ENCODE measurements around the gene LY6G5C.

Gene LY6G5C

GRCh38 chr6:31706599-31706998, 25.7 kb upstream of the LY6G5C start, which contains the start of gene LY6G6F:
Gene LY6G6F, plus strand, starts transcription at chr6:31706866. Its CDS starts 41 bp downstream, at chr6:31706907.
- TF ChIP-seq, protein P1, sequence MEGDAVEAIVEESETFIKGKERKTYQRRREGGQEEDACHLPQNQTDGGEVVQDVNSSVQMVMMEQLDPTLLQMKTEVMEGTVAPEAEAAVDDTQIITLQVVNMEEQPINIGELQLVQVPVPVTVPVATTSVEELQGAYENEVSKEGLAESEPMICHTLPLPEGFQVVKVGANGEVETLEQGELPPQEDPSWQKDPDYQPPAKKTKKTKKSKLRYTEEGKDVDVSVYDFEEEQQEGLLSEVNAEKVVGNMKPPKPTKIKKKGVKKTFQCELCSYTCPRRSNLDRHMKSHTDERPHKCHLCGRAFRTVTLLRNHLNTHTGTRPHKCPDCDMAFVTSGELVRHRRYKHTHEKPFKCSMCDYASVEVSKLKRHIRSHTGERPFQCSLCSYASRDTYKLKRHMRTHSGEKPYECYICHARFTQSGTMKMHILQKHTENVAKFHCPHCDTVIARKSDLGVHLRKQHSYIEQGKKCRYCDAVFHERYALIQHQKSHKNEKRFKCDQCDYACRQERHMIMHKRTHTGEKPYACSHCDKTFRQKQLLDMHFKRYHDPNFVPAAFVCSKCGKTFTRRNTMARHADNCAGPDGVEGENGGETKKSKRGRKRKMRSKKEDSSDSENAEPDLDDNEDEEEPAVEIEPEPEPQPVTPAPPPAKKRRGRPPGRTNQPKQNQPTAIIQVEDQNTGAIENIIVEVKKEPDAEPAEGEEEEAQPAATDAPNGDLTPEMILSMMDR (conservative IDR thresholded peaks at IDR 0.05; ENCODE audit: low read length) = no peak
- no peak within 1 kb of the TSS for H3K4me3 ChIP-seq (ENCODE audit: low read length)
- DNase-seq (ENCODE audit: low read depth) = no peak

- TF ChIP-seq, protein P1 (conservative IDR thresholded peaks at IDR 0.05; ENCODE audit: low read length) = no peak
- H3K4me3 ChIP-seq (ENCODE audit: low read length) = no peak overlapping the region
- DNase-seq (ENCODE audit: low read depth) = no peak
Measured at GRCh38 chr6:31705931-31706330, 25.1 kb upstream of the LY6G5C start.

- H3K4me3 ChIP-seq (ENCODE audit: low read length) = peak within 1 kb of the TSS; percentile 93
- TF ChIP-seq, protein P1 (conservative IDR thresholded peaks at IDR 0.05; ENCODE audit: low read length) = no peak
- peak; percentile 97 for DNase-seq (ENCODE audit: low read depth)
Measured at GRCh38 chr6:31702819-31703716, 22.2 kb upstream of the LY6G5C start, which contains the start of gene ABHD16A. Gene ABHD16A, minus strand, starts transcription at chr6:31703324. Its CDS starts 43 bp downstream, at chr6:31703281.

- TF ChIP-seq, protein P1 (conservative IDR thresholded peaks at IDR 0.05; ENCODE audit: low read length) = no peak
- peak; percentile 19 for DNase-seq (ENCODE audit: low read depth)
- peak overlapping the region; percentile 93 for H3K4me3 ChIP-seq (ENCODE audit: low read length)
Measured at GRCh38 chr6:31702405-31702818, 21.5 kb upstream of the LY6G5C start.

GRCh38 chr6:31701666-31702404, 21.0 kb upstream of the LY6G5C start:
- no peak for DNase-seq (ENCODE audit: low read depth)
- H3K4me3 ChIP-seq (ENCODE audit: low read length) = peak overlapping the region; percentile 93
- TF ChIP-seq, protein P1 (conservative IDR thresholded peaks at IDR 0.05; ENCODE audit: low read length) = no peak

- no peak for DNase-seq (ENCODE audit: low read depth)
- TF ChIP-seq, protein P1 (conservative IDR thresholded peaks at IDR 0.05; ENCODE audit: low read length) = no peak
- H3K4me3 ChIP-seq (ENCODE audit: low read length) = peak overlapping the region; percentile 15; the same call in 1 of the 2 replicates
Measured at GRCh38 chr6:31700740-31701401, 20.0 kb upstream of the LY6G5C start.
